ENCODE results near the gene KLHL25.

The KLHL25 gene

GRCh38 chr15:85760531-85761371, 34.0 kb downstream of the KLHL25 start:
- Histone ChIP-seq H3K36me3 (ENCODE audit: insufficient read depth, low read length) (peaks cover 18% of the 10 kb centered on the region), H3K9ac (ENCODE audit: low read depth, low read length) (no peak overlapping the region), H3K9me3 (ENCODE audit: insufficient read depth, low read length, severe bottlenecking) (no peaks in the 10 kb centered on the region), H2AFZ (ENCODE audit: low read depth, low read length) (no peak overlapping the region), H3K27me3 (ENCODE audit: insufficient read depth, low read length, poor library complexity) (no peaks in the 10 kb centered on the region), H4K20me1 (ENCODE audit: insufficient read depth, low read length) (peaks cover 13% of the 10 kb centered on the region), H3K4me3 (ENCODE audit: low read depth in 1 of 2, low read length in 2 of 2) (no peak overlapping the region), H3K4me2 (ENCODE audit: insufficient read depth, low read length) (no peak overlapping the region), H3K27ac (ENCODE audit: low read length) (no peak overlapping the region), H3K4me1 (ENCODE audit: insufficient read depth, low read length) (no peaks in the 10 kb centered on the region), H3K79me2 (ENCODE audit: insufficient read depth, low read length) (peaks cover 2% of the 10 kb centered on the region; the same call in 1 of the 2 replicates)
- no peak for TF ChIP-seq EZH2 (IDR thresholded peaks at IDR 0.05; ENCODE audit: borderline replicate concordance, low read depth, low read length, severe bottlenecking)
- TF ChIP-seq, protein P1, sequence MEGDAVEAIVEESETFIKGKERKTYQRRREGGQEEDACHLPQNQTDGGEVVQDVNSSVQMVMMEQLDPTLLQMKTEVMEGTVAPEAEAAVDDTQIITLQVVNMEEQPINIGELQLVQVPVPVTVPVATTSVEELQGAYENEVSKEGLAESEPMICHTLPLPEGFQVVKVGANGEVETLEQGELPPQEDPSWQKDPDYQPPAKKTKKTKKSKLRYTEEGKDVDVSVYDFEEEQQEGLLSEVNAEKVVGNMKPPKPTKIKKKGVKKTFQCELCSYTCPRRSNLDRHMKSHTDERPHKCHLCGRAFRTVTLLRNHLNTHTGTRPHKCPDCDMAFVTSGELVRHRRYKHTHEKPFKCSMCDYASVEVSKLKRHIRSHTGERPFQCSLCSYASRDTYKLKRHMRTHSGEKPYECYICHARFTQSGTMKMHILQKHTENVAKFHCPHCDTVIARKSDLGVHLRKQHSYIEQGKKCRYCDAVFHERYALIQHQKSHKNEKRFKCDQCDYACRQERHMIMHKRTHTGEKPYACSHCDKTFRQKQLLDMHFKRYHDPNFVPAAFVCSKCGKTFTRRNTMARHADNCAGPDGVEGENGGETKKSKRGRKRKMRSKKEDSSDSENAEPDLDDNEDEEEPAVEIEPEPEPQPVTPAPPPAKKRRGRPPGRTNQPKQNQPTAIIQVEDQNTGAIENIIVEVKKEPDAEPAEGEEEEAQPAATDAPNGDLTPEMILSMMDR (IDR thresholded peaks at IDR 0.05; ENCODE audit: borderline replicate concordance, extremely low read depth, low read length, poor library complexity, severe bottlenecking): peak; percentile 13
- ATAC-seq (ENCODE audit: insufficient read depth, low read depth) (no peak), DNase-seq (no peak)

DNA sequence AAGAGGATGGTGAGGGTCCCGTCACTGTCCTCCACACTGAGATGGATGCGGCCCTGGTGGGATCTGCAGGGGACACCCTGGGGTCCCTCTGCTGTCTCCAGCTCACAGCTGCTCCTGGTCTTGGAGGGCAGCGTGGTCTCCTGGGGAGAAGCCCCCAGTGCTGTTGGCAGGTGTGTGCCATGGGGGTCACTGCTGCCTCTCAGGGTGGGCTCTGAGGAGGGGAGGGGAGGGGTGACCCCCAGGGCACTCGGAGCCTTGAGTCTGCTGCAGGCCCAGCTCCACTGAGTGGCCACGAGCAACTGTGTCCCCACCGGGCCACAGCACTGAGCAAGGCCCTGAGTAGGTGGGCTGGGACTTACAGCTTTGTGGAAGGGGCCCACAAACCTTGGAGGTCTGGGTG, 34.7 kb downstream of the KLHL25 start:
- H3K4me3 ChIP-seq (ENCODE audit: low read depth in 1 of 2, low read length in 2 of 2): no peak overlapping the region
- no peak overlapping the region for H3K4me2 ChIP-seq (ENCODE audit: insufficient read depth, low read length)
- H3K9me3 ChIP-seq (ENCODE audit: insufficient read depth, low read length, severe bottlenecking): no peaks in the 10 kb centered on the region
- peaks cover 2% of the 10 kb centered on the region; the same call in 1 of the 2 replicates for H3K79me2 ChIP-seq (ENCODE audit: insufficient read depth, low read length)
- H3K36me3 ChIP-seq (ENCODE audit: insufficient read depth, low read length): peaks cover 18% of the 10 kb centered on the region
- ATAC-seq (ENCODE audit: insufficient read depth, low read depth): no peak
- no peaks in the 10 kb centered on the region for H3K27me3 ChIP-seq (ENCODE audit: insufficient read depth, low read length, poor library complexity)
- H2AFZ ChIP-seq (ENCODE audit: low read depth, low read length): no peak overlapping the region
- TF ChIP-seq EZH2 (IDR thresholded peaks at IDR 0.05; ENCODE audit: borderline replicate concordance, low read depth, low read length, severe bottlenecking): no peak
- TF ChIP-seq, protein P1 (IDR thresholded peaks at IDR 0.05; ENCODE audit: borderline replicate concordance, extremely low read depth, low read length, poor library complexity, severe bottlenecking): no peak
- peaks cover 13% of the 10 kb centered on the region for H4K20me1 ChIP-seq (ENCODE audit: insufficient read depth, low read length)
- H3K9ac ChIP-seq (ENCODE audit: low read depth, low read length): no peak overlapping the region
- DNase-seq: no peak
- no peaks in the 10 kb centered on the region for H3K4me1 ChIP-seq (ENCODE audit: insufficient read depth, low read length)
- H3K27ac ChIP-seq (ENCODE audit: low read length): no peak overlapping the region

DNA sequence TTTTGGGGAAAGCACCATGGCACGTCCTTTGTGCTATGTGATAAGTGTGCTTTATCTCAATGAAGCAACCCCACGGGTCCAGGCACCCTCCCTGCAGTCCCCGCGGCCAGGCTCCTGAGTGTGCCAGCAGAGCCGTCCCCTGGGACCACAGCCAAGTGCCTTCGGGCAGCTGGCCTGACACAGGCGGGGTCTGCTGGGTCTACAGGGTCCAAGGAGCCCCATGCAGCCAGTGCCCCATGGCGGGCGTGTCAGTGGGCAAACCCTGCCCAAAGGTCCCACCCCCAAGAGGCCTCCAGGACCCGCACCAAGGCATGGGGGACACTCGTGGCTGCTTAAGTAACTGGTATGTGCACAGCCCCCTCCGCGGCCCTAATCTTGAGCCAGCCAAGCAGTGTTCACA, 35.3 kb downstream of the KLHL25 start:
- DNase-seq (no peak), ATAC-seq (ENCODE audit: insufficient read depth, low read depth) (no peak)
- Histone ChIP-seq H3K27ac (ENCODE audit: low read length) (no peak overlapping the region), H3K27me3 (ENCODE audit: insufficient read depth, low read length, poor library complexity) (no peaks in the 10 kb centered on the region), H3K9ac (ENCODE audit: low read depth, low read length) (no peak overlapping the region), H3K4me1 (ENCODE audit: insufficient read depth, low read length) (no peaks in the 10 kb centered on the region), H2AFZ (ENCODE audit: low read depth, low read length) (no peak overlapping the region), H3K4me3 (ENCODE audit: low read depth in 1 of 2, low read length in 2 of 2) (no peak overlapping the region), H3K9me3 (ENCODE audit: insufficient read depth, low read length, severe bottlenecking) (no peaks in the 10 kb centered on the region), H3K36me3 (ENCODE audit: insufficient read depth, low read length) (peaks cover 18% of the 10 kb centered on the region), H4K20me1 (ENCODE audit: insufficient read depth, low read length) (peaks cover 7% of the 10 kb centered on the region), H3K79me2 (ENCODE audit: insufficient read depth, low read length) (no peaks in the 10 kb centered on the region), H3K4me2 (ENCODE audit: insufficient read depth, low read length) (no peak overlapping the region)
- no peak for TF ChIP-seq EZH2 (IDR thresholded peaks at IDR 0.05; ENCODE audit: borderline replicate concordance, low read depth, low read length, severe bottlenecking)
- TF ChIP-seq, protein P1 (IDR thresholded peaks at IDR 0.05; ENCODE audit: borderline replicate concordance, extremely low read depth, low read length, poor library complexity, severe bottlenecking): no peak
